ENCODE data around the gene GIPC3. TPM values are rescaled to one million over a fixed set of nuclear protein-coding genes. Genes with fewer than 3 reads are reported as not detected.
"Not testable (repeated sequence)": the region's sequence is repeated elsewhere in the genome, so short reads cannot be mapped to it uniquely, and the experiment has no call there.

The GIPC3 gene
- total RNA-seq, 1 experiment from 2014 or later: not detected

DNA sequence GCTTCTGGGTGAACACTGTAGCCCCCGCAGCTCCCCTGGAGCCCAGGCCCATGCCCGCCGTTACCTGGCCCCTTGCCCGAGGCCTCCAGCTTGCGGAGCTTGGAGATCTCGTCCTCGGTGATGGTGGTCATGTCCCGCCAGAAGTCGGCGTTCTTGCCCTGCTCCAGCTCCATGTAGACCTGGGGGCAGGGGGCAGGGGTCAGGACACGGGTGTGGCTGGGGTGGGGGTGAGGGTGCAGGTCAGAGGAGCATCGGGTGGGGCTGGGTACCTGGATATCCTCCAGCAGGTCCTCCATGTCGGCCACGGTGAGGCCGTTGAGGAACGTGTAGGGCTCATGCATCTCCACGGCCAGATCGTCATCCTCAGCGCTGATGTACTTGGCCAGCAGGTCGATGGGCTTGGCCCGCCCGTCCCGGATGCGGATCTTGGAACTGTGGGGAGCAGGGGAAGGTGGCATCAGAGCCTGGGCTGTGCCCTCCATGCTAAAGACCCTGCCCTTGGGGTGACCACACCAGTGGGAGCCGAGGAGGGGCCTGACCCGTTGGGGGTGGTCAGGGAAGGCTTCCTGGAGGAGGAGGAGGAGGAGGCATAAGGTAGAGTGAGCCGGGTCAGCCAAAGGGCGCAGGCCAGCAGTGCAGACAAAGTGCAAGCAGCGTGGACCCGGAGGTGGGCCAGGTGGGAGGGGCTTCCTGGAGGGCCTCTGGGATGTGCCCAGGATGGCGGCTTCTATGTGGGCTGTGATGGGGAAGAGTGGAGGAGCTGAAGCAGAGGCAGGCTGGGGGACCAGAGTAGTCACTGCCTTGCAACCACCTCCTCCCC is 33.7 kb downstream of the GIPC3 start:
- no peaks in the 10 kb centered on the region for H3K36me3 ChIP-seq
- DNase-seq: no peak
- H3K27me3 ChIP-seq: no peaks in the 10 kb centered on the region
- no peaks in the 10 kb centered on the region for H3K9me3 ChIP-seq
- no peak overlapping the region for H3K4me3 ChIP-seq

DNA sequence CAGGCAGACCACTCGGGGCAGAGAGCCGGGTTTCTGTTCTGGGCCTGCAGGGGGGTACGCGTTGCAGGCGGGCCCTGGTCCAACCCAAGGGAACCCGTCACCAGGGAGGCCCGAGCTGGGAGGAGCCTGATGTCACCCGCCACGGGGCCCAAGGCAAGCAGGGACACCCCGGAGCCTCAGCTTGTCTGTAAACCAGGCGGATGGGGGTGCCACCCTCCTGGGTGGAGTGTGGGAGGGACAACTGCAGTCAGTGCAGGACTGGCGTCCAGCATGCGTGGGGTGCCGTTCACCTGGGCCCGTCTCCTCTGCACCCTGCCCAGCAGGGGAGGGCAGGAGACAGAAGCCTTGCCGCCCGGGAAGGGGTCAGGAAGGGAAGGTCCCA is 34.3 kb downstream of the GIPC3 start:
- Histone ChIP-seq H3K4me3 (no peak overlapping the region), H3K36me3 (no peaks in the 10 kb centered on the region), H3K9me3 (no peaks in the 10 kb centered on the region), H3K27me3 (no peaks in the 10 kb centered on the region)
- no peak for DNase-seq

DNA sequence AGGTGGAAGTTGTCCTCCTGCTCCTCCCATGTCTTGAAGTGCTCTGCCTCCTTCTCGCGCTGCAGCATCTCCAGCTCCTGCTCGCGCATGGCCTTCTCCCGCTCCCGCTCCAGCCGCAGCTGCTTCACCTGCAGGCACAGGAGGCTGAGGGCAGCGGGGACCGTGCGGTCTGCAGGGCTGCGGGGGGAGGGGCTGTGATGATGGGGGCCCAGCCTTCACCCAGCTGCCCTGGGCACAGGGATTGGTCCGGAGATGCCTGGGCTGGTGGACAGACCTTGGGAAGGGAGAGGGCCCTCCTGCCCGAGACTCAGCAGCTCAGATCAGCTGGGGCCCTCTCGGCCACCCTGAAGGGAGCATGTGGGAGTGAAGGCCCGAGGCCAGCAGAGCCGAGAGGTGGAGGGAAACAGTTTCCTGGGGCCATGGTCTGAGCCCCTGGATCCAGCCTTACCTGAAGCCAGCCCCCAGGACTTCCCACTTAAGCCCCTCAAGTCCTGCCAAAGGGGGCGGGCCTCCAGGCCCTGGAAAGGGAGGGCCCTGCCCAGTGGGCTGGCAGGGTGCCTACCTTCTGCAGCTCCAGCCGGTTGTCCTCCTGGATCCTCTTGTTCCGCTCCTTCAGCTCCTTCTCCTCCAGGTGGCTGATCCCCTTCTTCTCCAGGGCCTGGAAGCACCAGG is 35.0 kb downstream of the GIPC3 start:
- DNase-seq: no peak
- Histone ChIP-seq H3K36me3 (no peaks in the 10 kb centered on the region), H3K9me3 (no peaks in the 10 kb centered on the region), H3K27me3 (no peaks in the 10 kb centered on the region), H3K4me3 (no peak overlapping the region)

DNA sequence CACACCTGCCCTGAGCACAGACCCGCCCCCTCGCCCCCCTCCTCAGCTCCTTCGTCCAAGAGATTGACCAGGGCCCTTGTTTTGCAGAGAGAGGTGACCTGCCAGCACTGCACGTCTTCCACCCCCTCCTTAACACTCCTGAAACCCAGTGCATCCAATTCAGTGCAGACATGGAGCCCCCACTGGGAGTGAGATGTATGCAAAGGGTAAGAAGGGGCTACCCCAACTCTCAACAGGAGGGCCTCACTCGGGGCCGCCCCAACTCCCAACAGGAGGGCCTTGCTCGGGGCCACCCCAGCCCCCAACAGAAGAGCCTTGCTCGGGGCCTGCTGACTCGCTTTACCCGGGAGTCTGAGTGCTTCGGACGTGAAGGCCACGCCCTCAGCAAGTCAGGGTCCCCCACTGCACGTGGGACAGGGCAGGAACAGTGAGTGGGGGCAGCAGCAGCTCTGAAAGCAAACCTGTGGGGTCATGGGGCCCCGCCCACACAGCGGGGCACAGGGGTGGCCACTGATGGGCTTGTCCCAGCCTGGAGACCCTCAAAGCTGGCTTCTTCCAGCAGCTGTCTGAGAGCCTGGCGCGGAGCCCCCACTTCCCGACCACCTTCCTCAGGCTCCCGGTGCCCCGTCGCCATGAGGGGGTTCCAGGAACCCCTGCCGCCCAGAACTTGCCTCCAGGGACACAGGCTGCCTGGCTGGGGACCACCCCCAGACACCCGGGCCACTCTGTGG is 35.7 kb downstream of the GIPC3 start:
- no peak for DNase-seq
- Histone ChIP-seq H3K27me3 (no peaks in the 10 kb centered on the region), H3K36me3 (no peaks in the 10 kb centered on the region), H3K9me3 (no peaks in the 10 kb centered on the region), H3K4me3 (no peak overlapping the region)

DNA sequence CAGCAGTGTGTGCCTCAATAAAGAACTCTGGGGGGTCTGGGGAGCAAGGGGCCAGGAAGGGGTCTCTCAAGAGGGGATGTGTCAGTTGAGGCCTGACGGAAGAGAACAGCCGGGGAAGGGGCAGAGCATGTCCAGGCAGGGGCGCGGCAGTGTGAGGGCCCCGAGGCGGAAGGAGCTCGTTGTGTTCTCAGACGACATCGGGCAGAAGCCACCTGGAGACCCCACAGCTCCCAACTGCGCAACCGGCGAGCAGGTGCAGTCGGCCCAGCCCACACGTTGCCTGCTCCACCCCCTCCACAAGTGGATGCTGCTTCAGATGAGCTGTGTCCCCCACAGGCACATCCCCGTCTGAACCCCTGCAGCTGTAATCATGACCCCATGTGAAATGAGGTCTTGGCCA is 36.4 kb downstream of the GIPC3 start:
- Histone ChIP-seq H3K27me3 (no peaks in the 10 kb centered on the region), H3K9me3 (no peaks in the 10 kb centered on the region), H3K4me3 (no peak overlapping the region), H3K36me3 (no peaks in the 10 kb centered on the region)
- DNase-seq: no peak

DNA sequence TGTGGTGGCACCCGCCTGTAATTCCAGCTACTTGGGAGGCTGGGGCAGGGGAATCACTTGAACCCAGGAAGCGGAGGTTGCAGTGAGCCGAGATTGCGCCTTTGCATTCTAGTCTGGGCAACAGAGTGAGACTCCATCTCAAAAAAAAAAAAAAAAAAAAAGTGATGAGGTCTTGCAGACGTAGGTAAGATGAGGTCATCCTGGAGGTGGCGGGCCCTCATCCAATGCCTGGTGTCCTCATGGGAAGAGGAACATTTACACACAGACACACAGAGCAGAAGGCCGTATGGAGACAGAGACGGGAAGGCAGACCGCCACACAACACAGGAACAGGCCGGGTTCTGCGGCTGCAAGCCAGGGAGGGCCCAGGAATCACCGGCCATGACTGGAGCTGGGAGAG is 36.9 kb downstream of the GIPC3 start:
- Histone ChIP-seq H3K36me3 (no peaks in the 10 kb centered on the region), H3K9me3 (no peaks in the 10 kb centered on the region), H3K27me3 (no peaks in the 10 kb centered on the region), H3K4me3 (no peak overlapping the region)
- DNase-seq: no peak

DNA sequence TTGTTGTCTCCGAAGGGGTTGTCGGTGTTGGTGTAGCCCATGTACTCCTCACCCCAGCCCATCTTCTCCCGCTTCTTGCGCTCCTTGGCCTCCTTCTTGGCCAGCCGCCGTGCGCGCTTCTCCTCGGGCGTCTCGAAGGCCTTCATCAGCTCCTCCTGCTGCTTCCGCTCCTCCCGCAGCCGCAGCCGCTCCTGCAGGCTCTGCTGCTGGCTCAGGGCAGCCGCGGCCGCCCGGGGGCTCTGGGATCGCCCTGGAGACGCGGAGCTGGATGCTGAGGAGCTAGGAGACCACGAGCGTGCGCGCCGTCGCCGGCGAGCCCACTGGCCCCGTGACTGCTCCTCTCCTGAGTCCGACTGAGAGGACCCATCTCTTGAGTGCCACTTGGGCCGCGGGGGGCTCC is 38.4 kb downstream of the GIPC3 start:
- no peaks in the 10 kb centered on the region for H3K9me3 ChIP-seq
- DNase-seq: no peak
- H3K36me3 ChIP-seq: no peaks in the 10 kb centered on the region
- no peaks in the 10 kb centered on the region for H3K27me3 ChIP-seq
- no peak overlapping the region for H3K4me3 ChIP-seq

DNA sequence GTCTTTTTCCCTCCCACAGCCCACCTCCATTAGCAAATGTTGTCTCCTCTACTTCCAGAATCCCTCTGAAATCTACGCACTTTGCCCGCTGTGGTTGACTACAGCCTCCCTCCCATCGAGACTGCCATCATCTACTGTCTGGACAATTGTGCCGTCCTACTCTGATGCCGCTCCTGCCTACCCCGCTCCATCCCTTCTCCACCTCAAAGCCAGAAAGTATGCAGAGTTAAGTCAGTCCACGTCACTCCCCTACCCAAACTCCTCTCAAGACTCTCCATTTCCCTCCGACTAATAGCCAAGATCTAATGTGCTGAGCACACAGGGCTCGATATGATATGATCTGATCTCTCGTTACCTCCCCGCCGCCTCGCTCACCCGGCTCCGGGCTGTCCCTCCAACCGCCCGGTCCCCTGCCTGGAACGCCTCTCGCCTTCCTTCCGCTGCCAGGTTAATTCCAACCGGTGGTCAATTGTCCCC is 40.8 kb downstream of the GIPC3 start:
- H3K4me3 ChIP-seq: peak overlapping the region; percentile 91
- H3K36me3 ChIP-seq: no peaks in the 10 kb centered on the region
- H3K9me3 ChIP-seq: no peaks in the 10 kb centered on the region
- no peaks in the 10 kb centered on the region for H3K27me3 ChIP-seq
- no peak for DNase-seq

DNA sequence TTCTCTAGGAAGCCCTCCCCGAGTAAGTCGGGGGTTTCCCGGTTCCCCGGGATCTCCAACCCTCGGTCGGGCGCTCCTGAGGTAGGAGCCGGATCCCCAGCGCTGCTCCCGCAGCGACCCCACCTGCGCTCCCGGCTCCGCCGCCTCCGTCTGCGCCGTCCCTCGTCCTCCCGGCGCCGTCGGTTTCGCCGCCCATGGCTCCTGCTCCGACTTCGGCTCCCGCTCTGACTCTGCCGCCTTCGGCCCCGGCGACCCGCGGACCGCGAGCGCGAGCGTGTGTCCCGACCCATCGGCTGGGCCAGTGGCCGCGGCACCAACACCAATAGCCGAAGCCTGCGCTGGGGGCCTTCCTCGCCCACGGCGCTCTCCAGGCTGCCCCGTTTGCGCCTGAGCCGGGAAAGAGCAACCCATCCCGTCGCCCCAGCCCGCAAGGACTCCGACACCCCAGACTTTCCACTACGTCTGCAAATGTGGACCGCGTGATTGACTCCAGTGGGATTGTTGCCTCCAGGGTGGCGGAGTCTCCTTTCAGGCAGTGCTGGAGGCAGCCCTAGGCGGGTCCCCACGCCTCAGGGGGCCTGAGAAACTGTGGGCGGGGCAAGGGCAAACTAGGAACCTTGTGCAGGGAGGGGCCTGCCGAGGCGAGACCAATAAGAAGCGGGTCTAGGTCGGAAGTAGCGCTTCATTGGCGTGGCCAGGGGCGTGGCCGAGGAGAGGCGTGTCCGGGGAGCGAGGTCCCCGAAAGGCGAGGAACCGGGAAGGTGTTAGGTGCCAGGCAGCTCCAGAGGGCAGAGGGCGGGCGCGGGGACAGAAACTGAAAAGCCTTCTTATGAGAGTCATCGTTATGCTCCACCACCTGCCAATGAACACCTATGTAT is 41.4 kb downstream of the GIPC3 start, which contains the start of gene CACTIN:
CACTIN (minus strand) TSS at position 318 of the 878 bp plus-strand sequence; CDS start at position 290, 28 bp downstream.
- peak; percentile 96 for DNase-seq
- Histone ChIP-seq H3K36me3 (no peaks in the 10 kb centered on the region), H3K27me3 (no peaks in the 10 kb centered on the region), H3K4me3 (peak within 1 kb of the TSS; percentile 91), H3K9me3 (no peaks in the 10 kb centered on the region)

DNA sequence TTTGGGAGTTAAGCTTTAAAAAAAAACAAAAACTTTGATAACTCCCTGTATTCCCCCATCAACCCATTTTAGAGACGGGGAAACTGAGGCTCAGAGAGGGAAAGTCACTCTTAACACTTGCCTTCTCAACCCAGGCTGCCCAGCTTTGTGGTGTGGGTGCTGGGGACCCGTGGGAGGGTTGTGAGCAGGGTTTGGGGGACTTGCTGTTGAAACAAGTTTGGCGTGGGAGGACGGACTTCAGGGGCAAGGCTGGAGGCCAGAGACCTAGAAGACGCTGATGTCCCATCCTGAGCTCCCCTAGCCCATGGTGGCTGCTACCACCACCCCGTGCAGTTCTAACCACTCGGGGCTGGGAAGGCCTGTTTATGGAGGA is 42.1 kb downstream of the GIPC3 start:
- Histone ChIP-seq H3K36me3 (no peaks in the 10 kb centered on the region), H3K27me3 (no peaks in the 10 kb centered on the region), H3K4me3 (peak overlapping the region; percentile 91), H3K9me3 (no peaks in the 10 kb centered on the region)
- DNase-seq: no peak

DNA sequence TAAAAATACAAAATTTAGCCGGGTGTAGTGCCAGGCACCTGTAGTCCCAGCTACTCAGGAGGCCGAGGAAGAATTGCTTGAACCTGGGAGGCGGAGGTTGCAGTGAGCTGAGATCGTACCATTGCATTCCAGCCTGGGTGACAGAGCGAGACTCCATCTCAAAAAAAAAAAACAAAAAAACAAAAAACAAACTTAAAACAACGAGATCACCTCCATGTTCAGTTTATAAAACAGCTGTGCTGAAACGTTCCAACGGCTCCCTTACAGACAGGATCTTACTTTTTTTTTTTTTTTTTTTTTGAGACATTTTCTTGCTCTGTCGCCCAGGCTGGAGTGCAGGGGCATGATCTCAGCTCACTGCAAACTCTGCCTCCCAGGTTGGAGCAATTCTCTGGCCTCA is 43.5 kb downstream of the GIPC3 start:
- H3K9me3 ChIP-seq, H3K4me3 ChIP-seq, H3K36me3 ChIP-seq, DNase-seq, H3K27me3 ChIP-seq: not testable (repeated sequence)

DNA sequence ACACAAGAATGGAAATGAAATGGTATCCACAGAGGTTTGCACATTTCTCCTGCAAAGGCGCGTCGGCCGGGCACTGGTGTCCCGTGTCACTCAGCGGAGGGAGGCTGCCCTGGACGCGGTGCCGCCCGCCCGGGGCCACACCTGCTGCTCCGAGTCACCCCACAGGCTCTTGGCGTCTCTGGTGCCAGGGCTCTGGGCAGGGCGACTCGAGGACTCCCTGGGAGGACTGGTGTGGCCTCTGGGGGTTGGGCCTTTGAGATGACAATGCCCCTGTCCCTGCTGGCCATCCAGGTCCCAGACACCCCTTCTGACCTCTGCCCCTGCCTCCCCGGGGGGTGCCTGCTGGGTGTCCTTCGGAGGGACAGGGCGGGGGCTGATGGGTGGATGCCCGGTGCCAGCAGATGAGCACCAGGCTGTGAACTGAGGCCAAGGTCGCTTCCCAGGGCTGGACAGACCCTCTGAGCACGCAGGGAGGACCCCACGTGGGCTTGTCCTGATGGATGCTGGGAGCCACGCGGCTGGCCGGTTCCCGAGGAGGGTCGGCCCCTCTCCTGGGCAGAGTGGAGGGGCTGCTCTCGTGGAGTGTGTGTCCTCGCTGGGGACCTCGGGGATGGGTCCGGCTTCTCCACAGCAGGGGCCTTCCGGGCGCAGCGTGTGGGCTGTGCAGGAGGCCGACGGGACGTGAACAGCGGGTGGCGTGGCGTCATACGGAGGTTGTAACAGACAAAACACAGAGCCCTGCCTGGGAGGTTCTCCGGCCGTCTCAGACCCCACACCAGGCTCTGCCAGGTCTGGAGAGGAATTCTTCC is 46.0 kb downstream of the GIPC3 start:
- H3K4me3 ChIP-seq: no peak overlapping the region
- H3K36me3 ChIP-seq: no peaks in the 10 kb centered on the region
- H3K9me3 ChIP-seq: no peaks in the 10 kb centered on the region
- DNase-seq: no peak
- H3K27me3 ChIP-seq: no peaks in the 10 kb centered on the region

DNA sequence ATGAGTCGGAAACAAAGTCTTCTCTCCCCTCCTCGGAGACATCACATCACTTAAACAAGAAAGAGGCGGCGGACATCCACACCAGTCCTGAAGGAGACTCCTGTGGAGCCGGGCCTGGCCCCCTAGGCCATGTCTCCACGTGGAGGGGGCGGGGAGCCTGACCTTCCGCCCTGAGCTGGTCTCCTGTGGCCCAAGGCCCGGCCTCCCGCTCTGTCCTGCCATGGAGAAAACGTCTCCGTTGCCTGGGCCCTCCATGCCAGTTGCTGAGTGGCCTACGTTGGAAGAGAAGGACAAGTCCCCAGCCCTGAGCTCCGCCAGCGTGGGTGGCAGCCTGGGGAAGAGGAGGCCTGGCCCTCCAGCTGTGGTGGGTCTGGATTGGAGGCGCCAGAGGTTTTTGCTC is 46.8 kb downstream of the GIPC3 start:
- Histone ChIP-seq H3K4me3 (no peak overlapping the region), H3K36me3 (no peaks in the 10 kb centered on the region), H3K9me3 (no peaks in the 10 kb centered on the region), H3K27me3 (no peaks in the 10 kb centered on the region)
- no peak for DNase-seq

DNA sequence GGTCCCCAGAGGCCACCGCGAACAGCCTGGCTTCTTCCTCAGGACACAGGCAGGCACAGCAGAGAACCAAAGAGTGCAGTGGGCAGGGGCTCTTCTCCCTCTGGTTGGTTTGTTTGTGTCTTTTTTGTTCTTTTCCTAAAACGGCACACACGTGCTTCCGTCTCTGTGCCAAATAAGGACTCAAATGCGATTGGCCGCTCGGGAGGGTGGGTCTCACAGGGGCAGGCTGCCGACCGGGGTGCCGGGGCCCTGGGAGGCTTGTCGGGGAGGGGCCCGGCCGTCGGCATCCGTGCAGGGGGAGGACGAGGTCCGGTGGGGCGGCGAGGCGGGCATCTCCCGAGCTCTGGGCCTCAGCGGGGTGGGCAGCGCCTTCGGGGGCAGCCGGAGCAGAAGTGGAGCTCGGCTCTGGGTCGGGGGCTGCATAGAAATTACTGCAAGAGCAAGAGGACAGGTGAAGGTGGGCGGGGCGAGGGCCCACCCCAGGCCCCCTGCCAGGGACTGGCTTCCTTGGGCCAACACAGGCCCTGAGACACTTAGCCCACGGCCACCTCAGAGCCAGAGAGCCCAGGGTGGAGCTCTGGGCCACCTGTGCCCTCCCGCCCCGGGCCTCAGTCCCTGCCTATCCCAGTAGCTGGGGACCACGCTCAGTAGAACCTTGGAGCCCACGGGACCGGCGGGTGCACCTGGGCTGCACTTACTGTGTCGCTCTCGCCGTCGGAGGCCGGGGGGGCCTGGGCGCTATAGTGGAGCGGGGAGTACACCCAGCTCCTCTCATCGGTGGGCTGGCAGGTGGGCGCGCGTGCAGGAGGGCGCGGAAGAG is 47.7 kb downstream of the GIPC3 start:
- DNase-seq: no peak
- H3K4me3 ChIP-seq: no peak overlapping the region
- no peaks in the 10 kb centered on the region for H3K27me3 ChIP-seq
- no peaks in the 10 kb centered on the region for H3K9me3 ChIP-seq
- H3K36me3 ChIP-seq: no peaks in the 10 kb centered on the region

DNA sequence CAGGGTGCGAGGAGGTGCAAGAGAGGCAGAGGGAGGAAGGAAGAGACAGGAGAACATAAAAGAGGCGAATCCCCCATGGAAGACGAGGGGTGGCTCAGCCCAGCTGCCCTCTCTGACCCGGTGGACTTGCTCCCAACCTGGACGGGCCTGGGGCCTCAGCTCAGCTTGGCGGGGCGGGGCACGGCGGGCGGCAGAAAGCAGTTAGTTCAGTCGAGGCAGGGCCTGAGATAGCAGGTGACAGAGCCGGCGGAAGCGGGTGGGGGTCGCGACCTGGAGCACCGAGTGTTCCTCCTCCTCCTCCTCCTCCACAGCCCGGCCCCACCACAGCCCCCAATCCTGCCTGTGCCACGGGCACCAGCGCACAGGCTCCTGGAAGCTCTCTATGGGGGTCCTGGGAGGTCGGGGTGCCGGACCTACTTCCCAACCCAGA is 48.3 kb downstream of the GIPC3 start:
- no peak overlapping the region for H3K4me3 ChIP-seq
- H3K9me3 ChIP-seq: no peaks in the 10 kb centered on the region

More for the DNA sequence above, 48.3 kb downstream of the GIPC3 start:
- no peaks in the 10 kb centered on the region for H3K27me3 ChIP-seq
- H3K36me3 ChIP-seq: no peaks in the 10 kb centered on the region
- no peak for DNase-seq

Data from MG63 (cell line).